Panc1 (cell line): Measurements from ENCODE around the gene EDC3. TPM values are rescaled to one million over a fixed set of nuclear protein-coding genes. Genes with fewer than 3 reads are reported as not detected.

Source experiments
- ATAC-seq: fragments of 200-7000 bp; cut with Tn5 transposase; 2 replicates; pipeline ENCODE4 v1.9.1; 2020; ENCODE audit warnings: mild to moderate bottlenecking, moderate library complexity
- BruUV-seq: library from RNA; stranded (reverse); fragments of 400-500 nt; replicated peaks from 2 replicates; lab custom pipeline; 2021; lab: Mats Ljungman, UMichigan
- CTCF ChIA-PET: fragments of 300-600 bp; sonication (Branson Sonifier 250); formaldehyde crosslinking; loops from one replicate; lab custom pipeline; 2022; ENCODE audit warnings: antibody characterized with exemption; lab: Charles Lee
- POLR2A ChIA-PET: fragments of 300-600 bp; sonication (Branson Sonifier 250); formaldehyde crosslinking; loops from one replicate; lab custom pipeline; 2022; ENCODE audit warnings: antibody characterized with exemption; lab: Charles Lee
- DNase-seq: peaks from one replicate; pipeline ENCODE4 v3.0.0-alpha.2; 2010; ENCODE audit warnings: low read depth, low spot score
- H3K27ac ChIP-seq: 2 replicates; pipeline ENCODE4 v1.5.1; 2011; ENCODE audit warnings: mild to moderate bottlenecking, low read length, inconsistent platforms
- H3K27me3 ChIP-seq: fragments of 200-500 bp; sonication (Bioruptor generic); 2 replicates; pipeline ENCODE4 v1.6.0; 2014; ENCODE audit warnings: low read length, inconsistent platforms; ENCODE audit not compliant: control insufficient read depth, insufficient read depth
- H3K36me3 ChIP-seq: fragments of 200-500 bp; sonication (Bioruptor generic); 2 replicates; pipeline ENCODE4 v1.5.1; 2014; ENCODE audit warnings: inconsistent platforms, mild to moderate bottlenecking, low read length, moderate library complexity; ENCODE audit not compliant: control insufficient read depth, insufficient read depth
- H3K4me1 ChIP-seq: 2 replicates; pipeline ENCODE4 v1.5.1; 2011; ENCODE audit warnings: inconsistent platforms, mild to moderate bottlenecking, low read length, moderate library complexity; ENCODE audit not compliant: control insufficient read depth, insufficient read depth
- H3K4me3 ChIP-seq, 2 experiments: 2 replicates each; pipeline ENCODE4 v1.5.1; 2011 to 2012; ENCODE audit warnings: low read depth in 2 of 2, low read length in 2 of 2, mild to moderate bottlenecking in 2 of 2, inconsistent platforms in 1 of 2, moderate library complexity in 1 of 2
- H3K9me3 ChIP-seq: fragments of 200-500 bp; sonication (Bioruptor generic); 2 replicates; pipeline ENCODE4 v1.5.1; 2014; ENCODE audit warnings: low read depth, mild to moderate bottlenecking, inconsistent platforms, low read length, moderate library complexity; ENCODE audit not compliant: control insufficient read depth, insufficient read depth
- POLR2AphosphoS5 ChIP-seq: IDR thresholded peaks from 2 replicates; pipeline ENCODE4 v1.6.1; 2012; ENCODE audit warnings: mild to moderate bottlenecking, low read depth, low read length, moderate library complexity
- SIN3A ChIP-seq: IDR thresholded peaks from 2 replicates; pipeline ENCODE4 v1.6.1; 2012; ENCODE audit warnings: low read depth, mild to moderate bottlenecking, low read length, moderate library complexity, borderline replicate concordance; ENCODE audit not compliant: insufficient read depth
- TCF7L2 ChIP-seq: IDR thresholded peaks from 2 replicates; pipeline ENCODE4 v1.6.1; 2011; ENCODE audit warnings: mild to moderate bottlenecking, low read depth, low read length, inconsistent platforms
- in situ Hi-C: cut with HindIII; loops from 2 replicates; pipeline ENCODE4 v1.10.0; 2016; ENCODE audit warnings: low sequenced_read_pairs, low pct_unique_long_range_greater_than_20kb
- intact Hi-C: fragments of 100-400 bp; cut with micrococcal nuclease; formaldehyde crosslinking; loops from one replicate; pipeline ENCODE4 v1.10.0; 2022; ENCODE audit not compliant: unreplicated experiment
- total RNA-seq: library from RNA; stranded (reverse); gene quantifications from one replicate; pipeline ENCODE4 v1.2.1, GENCODE V29; 2021; ENCODE audit not compliant: unreplicated experiment
- TF ChIP-seq, protein P1 (sequence below): fragments of 450-650 bp; IDR thresholded peaks from 2 replicates; pipeline ENCODE4 v1.5.1; 2017; ENCODE audit warnings: mild to moderate bottlenecking
- TF ChIP-seq, protein P2 (sequence below), 2 experiments: IDR thresholded peaks; 2 replicates each; pipeline ENCODE4 v1.6.1; 2011 to 2012; ENCODE audit warnings: low read depth in 2 of 2, control low read depth in 1 of 2, low read length in 1 of 2, mild to moderate bottlenecking in 1 of 2, moderate library complexity in 1 of 2; ENCODE audit not compliant: insufficient read depth in 1 of 2

The EDC3 gene
- total RNA-seq, 1 experiment from 2014 or later, result 45.5 TPM

DNA sequence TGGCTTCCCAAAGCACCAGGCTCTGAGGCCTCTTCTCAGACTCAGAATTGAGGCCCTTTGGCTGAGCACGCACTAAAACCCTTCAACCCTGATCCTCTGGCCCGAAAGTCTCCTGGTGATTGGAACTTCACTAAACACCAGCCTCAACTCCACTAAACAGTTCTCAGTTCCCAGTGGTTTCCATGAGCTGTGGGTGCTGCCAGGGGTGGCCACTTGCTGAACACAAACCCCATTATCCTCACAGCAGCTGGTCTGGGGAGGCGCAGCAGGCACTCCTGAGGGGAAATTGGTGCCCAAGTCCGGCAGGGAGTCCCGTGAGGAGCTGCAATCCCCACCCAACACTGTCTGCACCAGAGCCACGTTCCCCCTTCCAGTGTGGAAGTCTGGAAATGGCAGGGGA, 84.0 kb downstream of the EDC3 start:
- ATAC-seq (no peak), DNase-seq (no peak)
- in situ Hi-C loops, result no loop called here
- peaks cover 2% of the 10 kb centered on the region for H3K4me1 ChIP-seq
- ChIA-PET POLR2A (no interaction called here), CTCF (no interaction called here)
- intact Hi-C loops, result no loop called here
- no peak overlapping the region for H3K4me3 ChIP-seq
- no peaks in the 10 kb centered on the region for H3K9me3 ChIP-seq
- no peaks in the 10 kb centered on the region for H3K36me3 ChIP-seq
- H3K27ac ChIP-seq, result no peak overlapping the region
- TF ChIP-seq POLR2AphosphoS5 (no peak), TCF7L2 (no peak), SIN3A (no peak)
- TF ChIP-seq, protein P1, sequence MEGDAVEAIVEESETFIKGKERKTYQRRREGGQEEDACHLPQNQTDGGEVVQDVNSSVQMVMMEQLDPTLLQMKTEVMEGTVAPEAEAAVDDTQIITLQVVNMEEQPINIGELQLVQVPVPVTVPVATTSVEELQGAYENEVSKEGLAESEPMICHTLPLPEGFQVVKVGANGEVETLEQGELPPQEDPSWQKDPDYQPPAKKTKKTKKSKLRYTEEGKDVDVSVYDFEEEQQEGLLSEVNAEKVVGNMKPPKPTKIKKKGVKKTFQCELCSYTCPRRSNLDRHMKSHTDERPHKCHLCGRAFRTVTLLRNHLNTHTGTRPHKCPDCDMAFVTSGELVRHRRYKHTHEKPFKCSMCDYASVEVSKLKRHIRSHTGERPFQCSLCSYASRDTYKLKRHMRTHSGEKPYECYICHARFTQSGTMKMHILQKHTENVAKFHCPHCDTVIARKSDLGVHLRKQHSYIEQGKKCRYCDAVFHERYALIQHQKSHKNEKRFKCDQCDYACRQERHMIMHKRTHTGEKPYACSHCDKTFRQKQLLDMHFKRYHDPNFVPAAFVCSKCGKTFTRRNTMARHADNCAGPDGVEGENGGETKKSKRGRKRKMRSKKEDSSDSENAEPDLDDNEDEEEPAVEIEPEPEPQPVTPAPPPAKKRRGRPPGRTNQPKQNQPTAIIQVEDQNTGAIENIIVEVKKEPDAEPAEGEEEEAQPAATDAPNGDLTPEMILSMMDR, result no peak
- TF ChIP-seq, protein P2, sequence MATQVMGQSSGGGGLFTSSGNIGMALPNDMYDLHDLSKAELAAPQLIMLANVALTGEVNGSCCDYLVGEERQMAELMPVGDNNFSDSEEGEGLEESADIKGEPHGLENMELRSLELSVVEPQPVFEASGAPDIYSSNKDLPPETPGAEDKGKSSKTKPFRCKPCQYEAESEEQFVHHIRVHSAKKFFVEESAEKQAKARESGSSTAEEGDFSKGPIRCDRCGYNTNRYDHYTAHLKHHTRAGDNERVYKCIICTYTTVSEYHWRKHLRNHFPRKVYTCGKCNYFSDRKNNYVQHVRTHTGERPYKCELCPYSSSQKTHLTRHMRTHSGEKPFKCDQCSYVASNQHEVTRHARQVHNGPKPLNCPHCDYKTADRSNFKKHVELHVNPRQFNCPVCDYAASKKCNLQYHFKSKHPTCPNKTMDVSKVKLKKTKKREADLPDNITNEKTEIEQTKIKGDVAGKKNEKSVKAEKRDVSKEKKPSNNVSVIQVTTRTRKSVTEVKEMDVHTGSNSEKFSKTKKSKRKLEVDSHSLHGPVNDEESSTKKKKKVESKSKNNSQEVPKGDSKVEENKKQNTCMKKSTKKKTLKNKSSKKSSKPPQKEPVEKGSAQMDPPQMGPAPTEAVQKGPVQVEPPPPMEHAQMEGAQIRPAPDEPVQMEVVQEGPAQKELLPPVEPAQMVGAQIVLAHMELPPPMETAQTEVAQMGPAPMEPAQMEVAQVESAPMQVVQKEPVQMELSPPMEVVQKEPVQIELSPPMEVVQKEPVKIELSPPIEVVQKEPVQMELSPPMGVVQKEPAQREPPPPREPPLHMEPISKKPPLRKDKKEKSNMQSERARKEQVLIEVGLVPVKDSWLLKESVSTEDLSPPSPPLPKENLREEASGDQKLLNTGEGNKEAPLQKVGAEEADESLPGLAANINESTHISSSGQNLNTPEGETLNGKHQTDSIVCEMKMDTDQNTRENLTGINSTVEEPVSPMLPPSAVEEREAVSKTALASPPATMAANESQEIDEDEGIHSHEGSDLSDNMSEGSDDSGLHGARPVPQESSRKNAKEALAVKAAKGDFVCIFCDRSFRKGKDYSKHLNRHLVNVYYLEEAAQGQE (IDR thresholded peaks at IDR 0.05; ENCODE audit: insufficient read depth in 1 of 2, low read depth in 2 of 2, low read length in 1 of 2), result no peak
- no peaks in the 10 kb centered on the region for H3K27me3 ChIP-seq
- BruUV-seq, result no TSS peak

DNA sequence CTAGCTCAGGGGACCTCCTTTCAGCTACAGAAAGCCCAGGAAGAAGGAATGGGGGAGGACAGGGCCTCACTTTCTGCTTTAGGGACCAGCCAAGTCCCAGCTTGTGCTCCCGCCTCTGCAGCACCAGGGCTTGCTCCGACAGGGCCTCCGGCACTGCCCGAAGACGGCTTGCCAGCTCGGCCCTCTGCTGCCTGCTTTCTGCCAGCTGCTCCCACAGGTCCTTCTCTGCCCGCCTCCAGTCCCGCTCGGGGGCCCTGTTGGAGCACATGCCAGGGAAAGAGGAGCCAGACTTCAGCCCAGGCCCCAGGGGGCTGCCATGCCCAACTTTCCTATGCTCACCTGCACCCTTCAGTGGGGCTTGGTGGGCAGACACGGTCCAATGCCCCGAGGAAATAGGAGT, 84.5 kb downstream of the EDC3 start:
- Histone ChIP-seq H3K4me1 (no peaks in the 10 kb centered on the region), H3K9me3 (no peaks in the 10 kb centered on the region), H3K27me3 (no peaks in the 10 kb centered on the region), H3K27ac (no peak overlapping the region), H3K4me3 (no peak overlapping the region), H3K36me3 (no peaks in the 10 kb centered on the region)
- no TSS peak for BruUV-seq
- intact Hi-C loops, result no loop called here
- ChIA-PET POLR2A (no interaction called here), CTCF (no interaction called here)
- TF ChIP-seq TCF7L2, result no peak
- no peak for TF ChIP-seq SIN3A
- TF ChIP-seq, protein P1, result no peak
- TF ChIP-seq POLR2AphosphoS5, result no peak
- TF ChIP-seq, protein P2 (IDR thresholded peaks at IDR 0.05; ENCODE audit: insufficient read depth in 1 of 2, low read depth in 2 of 2, low read length in 1 of 2), result no peak
- ATAC-seq, result no peak
- no peak for DNase-seq
- in situ Hi-C loops, result no loop called here
